Neural progenitor cell (in vitro differentiated cells): ENCODE results near the gene PLEKHG4B. TPM values are rescaled to one million over a fixed set of nuclear protein-coding genes. Genes with fewer than 3 reads are reported as not detected.
A peak's percentile ranks its signal among the peaks of the same experiment; 100 is the strongest.

Experiments used
- DNase-seq: peaks from one replicate; pipeline ENCODE4 v3.0.0-alpha.2; 2016; ENCODE audit warnings: low spot score
- H2AFZ ChIP-seq: fragments of 200-600 bp; sonication (generic); replicated peaks from 2 replicates; pipeline ENCODE4 v1.6.1; 2016; ENCODE audit warnings: antibody characterized with exemption
- H3F3A ChIP-seq: fragments of 200-600 bp; sonication (generic); 2 replicates; pipeline ENCODE4 v1.6.1; 2016; ENCODE audit warnings: antibody characterized with exemption, low read depth
- H3K27ac ChIP-seq: fragments of 200-600 bp; sonication (generic); 2 replicates; pipeline ENCODE4 v1.5.1; 2016; ENCODE audit warnings: mild to moderate bottlenecking
- H3K27me3 ChIP-seq: fragments of 200-600 bp; sonication (generic); 2 replicates; pipeline ENCODE4 v1.6.1; 2016; ENCODE audit warnings: mild to moderate bottlenecking, moderate library complexity
- H3K36me3 ChIP-seq: fragments of 200-600 bp; sonication (generic); 2 replicates; pipeline ENCODE4 v1.5.1; 2016
- H3K4me1 ChIP-seq: fragments of 200-600 bp; sonication (generic); 2 replicates; pipeline ENCODE4 v1.6.1; 2016; ENCODE audit warnings: mixed run types
- H3K4me2 ChIP-seq: fragments of 200-600 bp; sonication (generic); 2 replicates; pipeline ENCODE4 v1.6.1; 2016
- H3K4me3 ChIP-seq: fragments of 200-600 bp; sonication (generic); 2 replicates; pipeline ENCODE4 v1.5.1; 2016
- H3K79me2 ChIP-seq: fragments of 200-600 bp; sonication (generic); 2 replicates; pipeline ENCODE4 v1.6.1; 2016; ENCODE audit warnings: low read depth
- H3K9ac ChIP-seq: fragments of 200-600 bp; sonication (generic); 2 replicates; pipeline ENCODE4 v1.6.1; 2016
- H3K9me3 ChIP-seq: fragments of 200-600 bp; sonication (generic); 2 replicates; pipeline ENCODE4 v1.5.1; 2016; ENCODE audit warnings: low read depth
- H4K20me1 ChIP-seq: fragments of 200-600 bp; sonication (generic); 2 replicates; pipeline ENCODE4 v1.6.1; 2016; ENCODE audit warnings: low read depth
- H3K27ac Mint-ChIP-seq: 3 replicates; pipeline ENCODE4 v1.8.0; 2021; ENCODE audit warnings: mixed read lengths
- H3K27me3 Mint-ChIP-seq: 2 replicates; pipeline ENCODE4 v1.8.0; 2022; ENCODE audit warnings: low read depth, mild to moderate bottlenecking, inconsistent platforms, moderate library complexity, mixed read lengths; ENCODE audit not compliant: insufficient read depth
- H3K36me3 Mint-ChIP-seq: 3 replicates; pipeline ENCODE4 v1.8.0; 2021; ENCODE audit warnings: mixed read lengths
- H3K4me1 Mint-ChIP-seq: 3 replicates; pipeline ENCODE4 v1.8.0; 2021; ENCODE audit warnings: mixed read lengths
- H3K4me3 Mint-ChIP-seq: 3 replicates; pipeline ENCODE4 v1.8.0; 2021; ENCODE audit warnings: mild to moderate bottlenecking, moderate library complexity, mixed read lengths
- H3K9me3 Mint-ChIP-seq: 3 replicates; pipeline ENCODE4 v1.8.0; 2020; ENCODE audit warnings: mixed read lengths
- EZH2 ChIP-seq: fragments of 200-600 bp; sonication (generic); IDR thresholded peaks from 2 replicates; pipeline ENCODE4 v1.6.1; 2017; ENCODE audit warnings: antibody characterized with exemption, mild to moderate bottlenecking, moderate library complexity
- EZH2phosphoT487 ChIP-seq: fragments of 200-600 bp; sonication (generic); IDR thresholded peaks from 2 replicates; pipeline ENCODE4 v1.6.1; 2017; ENCODE audit warnings: antibody characterized with exemption
- total RNA-seq: library from RNA; depleted of rRNA; stranded (reverse); fragments of >200 nt; gene quantifications from 2 replicates; pipeline ENCODE4 v1.2.3, GENCODE V29; 2015; ENCODE audit warnings: low replicate concordance
- TF ChIP-seq, protein P1 (sequence below): fragments of 200-600 bp; sonication (generic); IDR thresholded peaks from 2 replicates; pipeline ENCODE4 v1.5.1; 2017; ENCODE audit warnings: antibody characterized with exemption, mild to moderate bottlenecking

The PLEKHG4B gene
- total RNA-seq, 1 donor from 2014 or later, result 28.8 TPM

DNA sequence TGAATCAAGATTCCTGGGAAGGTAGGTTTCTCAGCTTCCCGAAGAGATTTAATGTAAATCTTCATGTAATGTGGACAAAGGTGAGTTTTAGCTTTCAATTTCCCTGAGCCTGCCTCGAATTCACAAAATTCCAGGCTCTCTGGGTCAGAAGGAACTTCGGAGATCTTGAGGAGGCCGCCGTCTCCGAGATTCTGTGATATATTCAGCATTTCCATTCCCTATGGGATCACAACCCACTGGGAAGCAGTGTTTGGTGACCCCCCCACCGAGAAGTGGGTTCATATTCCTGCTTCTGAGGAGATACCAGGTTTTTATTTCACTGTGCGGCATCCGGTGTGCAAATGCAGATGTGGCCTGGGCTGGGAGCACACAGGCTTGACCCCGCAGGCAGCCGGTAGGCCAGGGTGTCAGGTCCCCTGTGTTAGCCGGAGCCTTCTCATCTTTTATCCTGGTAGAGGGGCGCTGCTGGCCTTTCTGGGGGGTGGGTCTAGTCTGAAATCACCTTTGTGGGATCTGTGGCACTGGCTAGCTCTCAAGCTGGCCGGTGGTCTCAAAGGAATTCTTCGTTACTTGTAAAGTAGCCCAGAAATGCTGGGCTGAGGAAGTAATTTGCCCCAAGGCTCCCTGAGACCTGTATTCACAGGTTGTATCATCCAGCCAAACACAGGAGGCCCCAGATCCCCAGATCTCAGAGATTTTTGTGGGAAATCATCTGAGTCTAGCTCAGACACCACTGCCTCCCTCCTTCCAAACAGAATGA, 1.4 kb downstream of the PLEKHG4B start:
- no peaks in the 10 kb centered on the region for H3K27me3 ChIP-seq
- peak overlapping the region; percentile 68 for H3K4me3 ChIP-seq
- peaks cover 13% of the 10 kb centered on the region for H3K36me3 ChIP-seq
- H3K4me3 Mint-ChIP-seq, result peak overlapping the region; percentile 89
- H3K27ac ChIP-seq, result peak overlapping the region; percentile 27
- H4K20me1 ChIP-seq, result peaks cover 11% of the 10 kb centered on the region
- peak overlapping the region; percentile 87 for H3K27ac Mint-ChIP-seq
- peaks cover 10% of the 10 kb centered on the region for H3K9me3 Mint-ChIP-seq
- H3K79me2 ChIP-seq, result peaks cover 61% of the 10 kb centered on the region
- H3K4me1 Mint-ChIP-seq, result peaks cover 22% of the 10 kb centered on the region
- no peak overlapping the region for H2AFZ ChIP-seq
- H3K27me3 Mint-ChIP-seq, result peaks cover 5% of the 10 kb centered on the region
- DNase-seq, result no peak
- H3K4me1 ChIP-seq, result peaks cover 10% of the 10 kb centered on the region
- peaks cover 4% of the 10 kb centered on the region for H3K9me3 ChIP-seq
- peak overlapping the region; percentile 17 for H3K9ac ChIP-seq
- peaks cover 35% of the 10 kb centered on the region for H3F3A ChIP-seq
- peaks cover 30% of the 10 kb centered on the region for H3K36me3 Mint-ChIP-seq
- H3K4me2 ChIP-seq, result peak overlapping the region; percentile 79
- TF ChIP-seq, protein P1, sequence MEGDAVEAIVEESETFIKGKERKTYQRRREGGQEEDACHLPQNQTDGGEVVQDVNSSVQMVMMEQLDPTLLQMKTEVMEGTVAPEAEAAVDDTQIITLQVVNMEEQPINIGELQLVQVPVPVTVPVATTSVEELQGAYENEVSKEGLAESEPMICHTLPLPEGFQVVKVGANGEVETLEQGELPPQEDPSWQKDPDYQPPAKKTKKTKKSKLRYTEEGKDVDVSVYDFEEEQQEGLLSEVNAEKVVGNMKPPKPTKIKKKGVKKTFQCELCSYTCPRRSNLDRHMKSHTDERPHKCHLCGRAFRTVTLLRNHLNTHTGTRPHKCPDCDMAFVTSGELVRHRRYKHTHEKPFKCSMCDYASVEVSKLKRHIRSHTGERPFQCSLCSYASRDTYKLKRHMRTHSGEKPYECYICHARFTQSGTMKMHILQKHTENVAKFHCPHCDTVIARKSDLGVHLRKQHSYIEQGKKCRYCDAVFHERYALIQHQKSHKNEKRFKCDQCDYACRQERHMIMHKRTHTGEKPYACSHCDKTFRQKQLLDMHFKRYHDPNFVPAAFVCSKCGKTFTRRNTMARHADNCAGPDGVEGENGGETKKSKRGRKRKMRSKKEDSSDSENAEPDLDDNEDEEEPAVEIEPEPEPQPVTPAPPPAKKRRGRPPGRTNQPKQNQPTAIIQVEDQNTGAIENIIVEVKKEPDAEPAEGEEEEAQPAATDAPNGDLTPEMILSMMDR, result no peak
- TF ChIP-seq EZH2phosphoT487 (no peak), EZH2 (no peak)

DNA sequence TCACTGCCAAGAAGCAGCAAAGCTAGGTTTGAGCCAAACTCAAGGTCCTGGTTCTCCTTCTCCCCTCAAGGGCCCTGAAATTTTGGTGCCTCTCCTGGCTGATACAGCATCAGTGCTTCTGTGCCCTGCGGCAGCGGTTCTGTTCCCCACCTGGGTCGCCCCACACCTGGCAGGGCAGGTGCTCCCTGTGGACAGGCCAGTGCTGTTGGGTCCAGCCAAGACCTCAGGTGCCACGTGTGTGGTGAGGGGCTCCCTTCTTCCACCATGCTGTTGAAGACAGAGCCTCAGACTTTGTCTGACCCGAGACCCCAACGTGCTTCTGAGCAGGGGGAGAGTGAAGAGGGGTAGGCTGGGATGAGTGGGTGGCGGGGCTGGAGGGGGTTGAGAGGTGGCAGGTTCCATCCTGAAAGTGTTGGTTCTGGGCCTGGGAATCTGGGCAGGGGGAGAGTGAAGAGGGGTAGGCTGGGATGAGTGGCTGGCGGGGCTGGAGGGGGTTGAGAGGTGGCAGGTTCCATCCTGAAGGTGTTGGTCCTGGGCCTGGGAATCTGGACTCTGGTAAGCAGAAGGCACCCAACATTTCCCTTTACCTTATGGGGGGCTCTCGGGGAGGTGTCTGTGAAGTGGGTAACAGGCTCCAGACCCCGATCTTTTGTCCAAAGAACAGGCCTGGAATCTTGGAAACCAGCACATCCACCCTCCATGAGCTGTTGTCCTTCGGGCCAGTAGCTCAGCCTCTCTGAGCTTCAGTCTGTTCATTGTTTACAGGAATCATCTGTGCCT, 2.3 kb downstream of the PLEKHG4B start:
- H3K79me2 ChIP-seq, result peaks cover 70% of the 10 kb centered on the region
- H3K4me3 Mint-ChIP-seq, result no peak overlapping the region
- DNase-seq, result no peak
- H2AFZ ChIP-seq, result no peak overlapping the region
- H3K4me2 ChIP-seq, result peak overlapping the region; percentile 79
- no peak overlapping the region for H3K4me3 ChIP-seq
- H3K27me3 ChIP-seq, result no peaks in the 10 kb centered on the region
- H3K4me1 Mint-ChIP-seq, result peaks cover 22% of the 10 kb centered on the region
- H3K9me3 ChIP-seq, result peaks cover 5% of the 10 kb centered on the region
- peaks cover 42% of the 10 kb centered on the region for H3F3A ChIP-seq
- H3K27ac ChIP-seq, result no peak overlapping the region
- peaks cover 13% of the 10 kb centered on the region for H3K36me3 ChIP-seq
- peaks cover 11% of the 10 kb centered on the region for H4K20me1 ChIP-seq
- peaks cover 13% of the 10 kb centered on the region for H3K9me3 Mint-ChIP-seq
- no peak overlapping the region for H3K27ac Mint-ChIP-seq
- H3K4me1 ChIP-seq, result peaks cover 10% of the 10 kb centered on the region
- H3K9ac ChIP-seq, result no peak overlapping the region
- no peak for TF ChIP-seq EZH2
- TF ChIP-seq, protein P1, result no peak
- TF ChIP-seq EZH2phosphoT487, result no peak
- peaks cover 2% of the 10 kb centered on the region for H3K27me3 Mint-ChIP-seq
- H3K36me3 Mint-ChIP-seq, result peaks cover 33% of the 10 kb centered on the region

DNA sequence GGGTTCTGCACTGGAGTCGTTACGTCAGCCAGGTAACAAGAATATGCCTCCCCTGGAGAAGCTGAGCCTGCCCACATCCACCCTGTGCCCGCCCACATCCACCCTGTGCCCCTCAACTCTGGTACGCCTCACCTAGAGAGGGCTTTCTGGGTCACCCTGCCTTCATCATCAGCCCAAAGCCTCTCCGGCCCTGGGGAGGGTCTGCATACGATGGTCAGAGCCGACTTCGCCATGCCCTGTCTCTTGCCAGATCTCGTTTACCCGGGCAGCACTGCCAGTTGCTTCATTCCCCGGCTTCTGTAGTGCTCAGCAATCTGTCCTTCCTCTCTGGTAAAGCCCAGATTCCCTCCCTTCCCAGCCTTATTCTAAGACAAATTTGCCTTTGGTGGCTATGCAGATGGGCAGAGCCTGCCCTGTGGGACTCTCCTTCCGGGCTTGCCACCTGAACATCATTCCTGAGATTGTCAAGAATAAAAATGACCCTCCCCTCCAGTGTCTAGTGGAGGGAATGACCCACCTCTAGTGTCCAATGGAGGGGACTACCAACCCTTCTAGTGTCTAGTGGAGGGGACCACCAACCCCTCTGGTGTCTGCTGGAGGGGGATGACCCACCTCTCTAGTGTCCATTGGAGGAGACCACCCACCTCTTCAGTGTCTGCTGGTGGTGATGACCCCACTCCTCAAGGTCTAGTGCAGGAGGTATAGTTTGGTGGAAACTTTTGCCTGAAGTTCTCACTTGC, 3.4 kb downstream of the PLEKHG4B start:
- H3K9me3 Mint-ChIP-seq, result peaks cover 17% of the 10 kb centered on the region
- no peak for TF ChIP-seq EZH2
- TF ChIP-seq, protein P1, result no peak
- TF ChIP-seq EZH2phosphoT487, result no peak

More for the DNA sequence above, 3.4 kb downstream of the PLEKHG4B start:
- no peak overlapping the region for H2AFZ ChIP-seq
- peaks cover 11% of the 10 kb centered on the region for H4K20me1 ChIP-seq
- peaks cover 79% of the 10 kb centered on the region for H3K79me2 ChIP-seq
- DNase-seq, result no peak
- Mint-ChIP-seq H3K27me3 (peaks cover 2% of the 10 kb centered on the region), H3K4me3 (peak overlapping the region; percentile 43), H3K4me1 (peaks cover 28% of the 10 kb centered on the region), H3K36me3 (peaks cover 35% of the 10 kb centered on the region), H3K27ac (no peak overlapping the region)
- no peak overlapping the region for H3K27ac ChIP-seq
- peaks cover 49% of the 10 kb centered on the region for H3F3A ChIP-seq
- peaks cover 14% of the 10 kb centered on the region for H3K9me3 ChIP-seq
- peaks cover 10% of the 10 kb centered on the region for H3K4me1 ChIP-seq
- no peak overlapping the region for H3K9ac ChIP-seq
- no peak overlapping the region for H3K4me3 ChIP-seq
- peaks cover 13% of the 10 kb centered on the region for H3K36me3 ChIP-seq
- no peaks in the 10 kb centered on the region for H3K27me3 ChIP-seq
- no peak overlapping the region for H3K4me2 ChIP-seq
